OCI-LY3 (cell line): Measurements from ENCODE around the gene TLE3.

Source experiments
- H2AFZ ChIP-seq: fragments of 200-600, 300-600 bp; shearing (Covaris generic); 2 replicates; pipeline ENCODE4 v1.6.0; 2014; ENCODE audit warnings: antibody characterized with exemption, low read depth, low read length
- H3K27ac ChIP-seq: fragments of 200-600, 300-600 bp; sonication (generic); 2 replicates; pipeline ENCODE4 v1.5.1; 2014; ENCODE audit warnings: mild to moderate bottlenecking, low read length, moderate library complexity, mixed read lengths
- H3K27me3 ChIP-seq: fragments of 200-600, 300-600 bp; sonication (generic); 2 replicates; pipeline ENCODE4 v1.6.1; 2014; ENCODE audit warnings: low read depth, low read length, mixed read lengths
- H3K36me3 ChIP-seq: fragments of 200-600, 300-600 bp; sonication (generic); replicated peaks from 2 replicates; pipeline ENCODE3; 2014; ENCODE audit warnings: low read depth, low read length, mixed read lengths
- H3K4me1 ChIP-seq: fragments of 300-600, 200-600 bp; sonication (generic); 2 replicates; pipeline ENCODE4 v1.6.1; 2014; ENCODE audit warnings: low read length, mixed read lengths
- H3K4me2 ChIP-seq: fragments of 200-600, 300-600 bp; sonication (generic); 2 replicates; pipeline ENCODE4 v1.6.1; 2014; ENCODE audit warnings: low read length, mixed read lengths
- H3K4me3 ChIP-seq: fragments of 300-600, 200-600 bp; sonication (generic); 2 replicates; pipeline ENCODE4 v1.5.1; 2014; ENCODE audit warnings: antibody characterized with exemption, mild to moderate bottlenecking, low read length, moderate library complexity
- H3K79me2 ChIP-seq: fragments of 300-600, 200-600 bp; shearing (Covaris generic); 2 replicates; pipeline ENCODE4 v1.6.1; 2014; ENCODE audit warnings: mild to moderate bottlenecking, low read length, mixed read lengths
- H3K9ac ChIP-seq: fragments of 300-600, 200-600 bp; shearing (Covaris generic); 2 replicates; pipeline ENCODE4 v1.6.0; 2014; ENCODE audit warnings: mild to moderate bottlenecking, low read length, moderate library complexity
- H3K9me3 ChIP-seq: fragments of 200-600, 300-600 bp; shearing (Covaris generic); 2 replicates; pipeline ENCODE4 v1.6.1; 2014; ENCODE audit warnings: low read length, mixed read lengths; ENCODE audit not compliant: insufficient read depth
- H4K20me1 ChIP-seq: fragments of 200-600, 300-600 bp; sonication (generic); 2 replicates; pipeline ENCODE4 v1.6.1; 2016; ENCODE audit warnings: low read length, mixed read lengths; ENCODE audit not compliant: insufficient read depth
- EZH2phosphoT487 ChIP-seq: fragments of 200-600 bp; shearing (Covaris generic); IDR thresholded peaks from 2 replicates; pipeline ENCODE4 v1.6.1; 2018; ENCODE audit warnings: antibody characterized with exemption, mixed run types, low read depth
- TF ChIP-seq, protein P1 (sequence below): fragments of 200-600, 300-600 bp; sonication (generic); IDR thresholded peaks from 2 replicates; pipeline ENCODE4 v1.5.1; 2014; ENCODE audit warnings: antibody characterized with exemption, low read length, low read depth

TLE3 gene

GRCh38 chr15:70049701-70050301 lies 47.9 kb downstream of the TLE3 start:
- Histone ChIP-seq H3K27me3 (no peaks in the 10 kb centered on the region), H3K9ac (no peak overlapping the region), H3K4me2 (no peak overlapping the region), H3K4me1 (no peaks in the 10 kb centered on the region), H3K79me2 (no peaks in the 10 kb centered on the region), H2AFZ (no peak overlapping the region), H3K27ac (no peak overlapping the region), H4K20me1 (peaks cover 60% of the 10 kb centered on the region), H3K36me3 (peaks cover 78% of the 10 kb centered on the region), H3K9me3 (no peaks in the 10 kb centered on the region), H3K4me3 (no peak overlapping the region)
- no peak for TF ChIP-seq EZH2phosphoT487
- TF ChIP-seq, protein P1, sequence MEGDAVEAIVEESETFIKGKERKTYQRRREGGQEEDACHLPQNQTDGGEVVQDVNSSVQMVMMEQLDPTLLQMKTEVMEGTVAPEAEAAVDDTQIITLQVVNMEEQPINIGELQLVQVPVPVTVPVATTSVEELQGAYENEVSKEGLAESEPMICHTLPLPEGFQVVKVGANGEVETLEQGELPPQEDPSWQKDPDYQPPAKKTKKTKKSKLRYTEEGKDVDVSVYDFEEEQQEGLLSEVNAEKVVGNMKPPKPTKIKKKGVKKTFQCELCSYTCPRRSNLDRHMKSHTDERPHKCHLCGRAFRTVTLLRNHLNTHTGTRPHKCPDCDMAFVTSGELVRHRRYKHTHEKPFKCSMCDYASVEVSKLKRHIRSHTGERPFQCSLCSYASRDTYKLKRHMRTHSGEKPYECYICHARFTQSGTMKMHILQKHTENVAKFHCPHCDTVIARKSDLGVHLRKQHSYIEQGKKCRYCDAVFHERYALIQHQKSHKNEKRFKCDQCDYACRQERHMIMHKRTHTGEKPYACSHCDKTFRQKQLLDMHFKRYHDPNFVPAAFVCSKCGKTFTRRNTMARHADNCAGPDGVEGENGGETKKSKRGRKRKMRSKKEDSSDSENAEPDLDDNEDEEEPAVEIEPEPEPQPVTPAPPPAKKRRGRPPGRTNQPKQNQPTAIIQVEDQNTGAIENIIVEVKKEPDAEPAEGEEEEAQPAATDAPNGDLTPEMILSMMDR, result no peak

DNA sequence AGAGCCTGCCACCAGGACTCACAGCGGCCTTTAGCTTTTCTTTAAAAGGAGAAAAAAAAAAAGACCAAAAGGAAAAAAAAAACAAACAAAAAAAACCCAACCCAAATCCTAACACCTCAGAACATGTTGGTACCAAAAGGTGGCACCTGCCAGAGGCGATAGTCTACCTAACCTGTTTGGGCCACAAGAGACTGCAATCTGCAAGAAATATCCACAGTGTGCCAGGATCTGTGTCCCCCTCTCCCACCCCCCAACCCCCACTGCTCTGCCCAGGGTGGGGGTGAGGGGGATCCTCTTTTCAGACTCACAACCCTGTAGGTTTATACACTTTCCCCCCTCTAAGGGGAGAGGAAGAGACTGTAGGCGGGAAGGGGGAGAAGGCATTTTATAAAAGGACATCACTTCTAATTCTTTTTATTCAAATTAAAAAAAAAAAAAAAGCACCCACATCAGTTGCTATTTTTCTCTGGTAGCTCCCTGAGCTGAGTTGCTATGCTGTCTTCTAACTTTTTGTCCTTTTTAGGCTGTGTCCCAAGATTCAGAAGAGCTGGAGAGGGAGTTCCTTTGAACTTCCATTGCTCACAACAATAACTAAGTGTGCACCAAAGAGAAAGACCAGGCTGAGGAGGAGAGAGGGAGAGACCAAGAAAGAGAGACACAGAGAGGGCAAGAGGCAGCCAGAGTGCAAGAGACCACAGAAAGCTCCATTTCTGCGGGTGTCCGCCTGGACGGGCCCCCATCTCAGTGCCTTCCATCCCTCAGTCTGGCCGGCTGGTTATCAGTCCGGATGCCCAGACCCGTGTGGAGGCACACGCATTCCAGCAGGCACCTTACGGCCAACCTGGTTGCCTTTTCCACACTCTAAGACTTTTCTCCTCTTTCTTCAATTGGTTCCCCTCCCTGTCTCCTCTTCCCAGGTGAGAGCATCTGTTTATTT lies 48.9 kb downstream of the TLE3 start:
- no peak overlapping the region for H3K4me3 ChIP-seq
- no peak overlapping the region for H3K27ac ChIP-seq
- H3K79me2 ChIP-seq, result no peaks in the 10 kb centered on the region
- H3K27me3 ChIP-seq, result no peaks in the 10 kb centered on the region
- H3K4me2 ChIP-seq, result no peak overlapping the region
- H3K9me3 ChIP-seq, result no peaks in the 10 kb centered on the region
- TF ChIP-seq EZH2phosphoT487, result no peak
- TF ChIP-seq, protein P1, result no peak
- H3K4me1 ChIP-seq, result no peaks in the 10 kb centered on the region
- H3K9ac ChIP-seq, result no peak overlapping the region
- H2AFZ ChIP-seq, result no peak overlapping the region
- peaks cover 68% of the 10 kb centered on the region for H3K36me3 ChIP-seq
- H4K20me1 ChIP-seq, result peaks cover 50% of the 10 kb centered on the region

DNA sequence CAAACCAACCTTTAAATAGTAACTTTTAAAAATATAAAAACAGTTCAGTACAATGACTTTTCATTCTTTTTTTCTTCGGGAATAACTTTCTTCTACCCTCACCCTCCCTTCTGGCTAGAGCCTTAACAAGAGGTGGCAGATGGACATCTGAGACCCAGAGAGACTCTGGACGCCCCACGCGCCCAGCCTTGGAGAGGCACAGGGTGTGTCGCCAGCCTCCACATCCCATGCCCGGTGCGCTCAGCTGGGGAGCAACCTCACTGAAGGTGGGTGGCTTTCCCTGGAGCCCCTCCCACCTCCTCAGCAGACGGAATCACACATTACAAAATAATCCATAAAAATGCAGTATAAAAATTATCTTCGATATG lies 49.5 kb downstream of the TLE3 start:
- no peak for TF ChIP-seq EZH2phosphoT487
- TF ChIP-seq, protein P1, result no peak
- no peak overlapping the region for H3K4me3 ChIP-seq

GRCh38 chr15:70047386-70048197 lies 50.1 kb downstream of the TLE3 start:
- no peak overlapping the region for H3K4me3 ChIP-seq
- H4K20me1 ChIP-seq, result peaks cover 40% of the 10 kb centered on the region

More for the DNA sequence above, 49.5 kb downstream of the TLE3 start:
- H3K27ac ChIP-seq, result no peak overlapping the region
- peaks cover 65% of the 10 kb centered on the region for H3K36me3 ChIP-seq
- no peaks in the 10 kb centered on the region for H3K79me2 ChIP-seq
- no peak overlapping the region for H3K9ac ChIP-seq
- no peaks in the 10 kb centered on the region for H3K4me1 ChIP-seq
- no peaks in the 10 kb centered on the region for H3K9me3 ChIP-seq
- no peak overlapping the region for H2AFZ ChIP-seq
- no peak overlapping the region for H3K4me2 ChIP-seq
- peaks cover 43% of the 10 kb centered on the region for H4K20me1 ChIP-seq
- H3K27me3 ChIP-seq, result no peaks in the 10 kb centered on the region

More at GRCh38 chr15:70047386-70048197, 50.1 kb downstream of the TLE3 start:
- Histone ChIP-seq H3K9ac (no peak overlapping the region), H3K36me3 (peaks cover 60% of the 10 kb centered on the region), H3K4me1 (no peaks in the 10 kb centered on the region), H2AFZ (no peak overlapping the region), H3K27ac (no peak overlapping the region), H3K79me2 (no peaks in the 10 kb centered on the region), H3K27me3 (no peaks in the 10 kb centered on the region), H3K9me3 (no peaks in the 10 kb centered on the region), H3K4me2 (no peak overlapping the region)
- no peak for TF ChIP-seq EZH2phosphoT487
- TF ChIP-seq, protein P1, result no peak
